ENCODE data around the gene PRKD2.
A peak's percentile ranks its signal among the peaks of the same experiment; 100 is the strongest.
"Not testable (repeated sequence)": the region's sequence is repeated elsewhere in the genome, so short reads cannot be mapped to it uniquely, and the experiment has no call there.

Gene PRKD2

GRCh38 chr19:46629546-46630025 is 87.3 kb downstream of the PRKD2 start:
- DNase-seq = no peak

GRCh38 chr19:46628970-46629369 is 87.9 kb downstream of the PRKD2 start:
- DNase-seq = not testable (repeated sequence)

- no peak for DNase-seq
These were observed 90.5 kb downstream of the PRKD2 start for GRCh38 chr19:46626446-46626845.

GRCh38 chr19:46625731-46626130 is 91.2 kb downstream of the PRKD2 start:
- DNase-seq = no peak

- DNase-seq = peak; percentile 83
These were observed 91.8 kb downstream of the PRKD2 start, which contains the start of gene PTGIR for GRCh38 chr19:46624958-46625661. Gene PTGIR, minus strand, starts transcription at chr19:46625089. Its CDS starts 864 bp downstream, at chr19:46624225.

All from fibroblast of skin of right quadriceps (primary cell).